Erythroblast (primary cell): ENCODE data around the gene FZD8.

Experiments
- DNase-seq, 2 experiments: peaks; one replicate each; lab custom pipeline; 2025; lab: John Stamatoyannopoulos, UW
- GATA1 ChIP-seq: IDR thresholded peaks from 2 replicates; pipeline ENCODE4 v1.6.1; 2011; ENCODE audit warnings: low read depth, mild to moderate bottlenecking, control low read depth, low read length, moderate library complexity
- POLR2A ChIP-seq: IDR thresholded peaks from 2 replicates; pipeline ENCODE4 v1.6.1; 2011; ENCODE audit warnings: mild to moderate bottlenecking, low read length

The FZD8 gene

DNA sequence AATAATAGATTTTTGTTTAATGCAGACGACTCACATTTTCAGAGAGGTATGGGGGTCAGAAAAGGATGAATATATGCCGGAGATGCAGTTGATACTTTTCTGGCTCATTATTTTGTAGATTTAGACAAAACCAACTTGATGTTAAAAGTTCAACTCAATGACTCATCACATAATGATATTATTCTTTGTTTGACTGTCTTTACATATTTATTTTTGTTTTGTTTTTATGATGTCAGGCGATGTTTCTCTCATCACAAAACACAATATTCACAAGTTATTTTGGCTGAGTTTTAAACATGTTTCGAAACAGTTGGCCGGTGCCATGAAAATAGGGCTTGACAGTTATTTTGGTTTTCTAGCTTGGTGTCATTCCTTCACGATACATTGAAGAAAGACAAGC is 35.7 kb downstream of the FZD8 start:
- no peak for TF ChIP-seq POLR2A
- no peak for TF ChIP-seq GATA1
- no peak for DNase-seq

DNA sequence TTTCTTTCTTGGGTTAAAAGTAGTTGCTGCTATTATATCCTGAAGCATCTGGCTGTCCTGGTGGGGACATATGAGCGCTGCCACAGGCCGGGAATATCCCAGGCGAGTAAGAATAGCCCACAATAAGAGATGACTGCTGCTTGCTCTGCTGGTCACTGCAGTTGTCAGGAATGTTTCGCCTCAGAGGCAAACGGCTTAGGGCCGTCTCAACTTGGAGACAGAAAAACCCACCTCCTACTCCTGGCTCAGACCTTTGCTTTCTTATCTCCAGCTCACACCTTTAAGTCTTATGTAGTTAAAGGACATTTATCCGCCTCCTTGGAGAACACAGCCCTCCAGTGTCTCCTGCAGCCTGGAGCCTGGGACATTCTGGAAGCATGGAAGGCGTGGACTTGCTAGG is 36.9 kb downstream of the FZD8 start, which contains the start of gene GJD4:
TSS of gene GJD4 (plus strand) at position 151 of the 400 bp plus-strand sequence. CDS start at position 378, 227 bp downstream.
- TF ChIP-seq POLR2A (no peak), GATA1 (no peak)

DNA sequence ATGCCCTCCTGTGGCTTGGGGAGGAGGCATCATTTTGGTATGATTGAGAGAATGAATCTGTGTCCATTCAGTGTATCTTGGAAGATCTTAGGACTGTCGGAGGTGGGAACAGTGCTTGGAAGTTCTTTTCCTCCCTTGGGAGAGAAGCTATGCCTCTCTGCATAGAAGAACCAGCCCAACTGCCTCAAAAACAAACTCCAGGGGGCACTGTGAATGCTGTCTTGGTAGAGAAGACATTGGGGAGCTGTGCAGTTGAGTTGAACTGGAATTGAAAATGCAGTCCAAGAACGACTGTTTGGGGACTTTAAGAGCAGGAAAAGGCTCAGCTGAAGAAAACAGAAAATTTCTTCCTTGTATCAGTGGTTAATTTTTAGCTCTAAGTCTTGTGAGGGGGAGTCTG is 41.9 kb downstream of the FZD8 start:
- DNase-seq, result no peak

More for the DNA sequence above, 36.9 kb downstream of the FZD8 start, which contains the start of gene GJD4:
- DNase-seq, result no peak

DNA sequence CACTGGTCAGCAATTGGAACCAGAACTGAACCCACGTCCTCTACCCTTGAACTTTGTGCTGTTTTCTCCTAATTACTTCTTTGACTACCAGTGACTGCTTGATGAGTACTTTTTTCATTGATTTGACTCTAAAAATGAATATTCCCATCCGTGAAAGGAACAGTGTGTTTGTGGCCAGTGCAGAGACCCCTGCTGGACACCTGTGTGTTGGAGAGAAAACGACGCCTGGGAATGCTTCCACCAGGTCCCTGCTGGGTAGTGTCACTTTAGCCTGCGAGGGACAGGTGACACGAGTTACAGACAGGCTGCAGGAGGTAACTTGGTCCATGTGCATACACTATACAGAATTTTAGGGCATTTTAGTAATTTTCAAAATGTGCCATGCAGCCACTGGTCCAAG is 43.7 kb downstream of the FZD8 start:
- TF ChIP-seq POLR2A (no peak), GATA1 (no peak)
- DNase-seq, result peak in 1 of 2 experiments; percentile 8

More for the DNA sequence above, 41.9 kb downstream of the FZD8 start:
- TF ChIP-seq POLR2A (no peak), GATA1 (no peak)

DNA sequence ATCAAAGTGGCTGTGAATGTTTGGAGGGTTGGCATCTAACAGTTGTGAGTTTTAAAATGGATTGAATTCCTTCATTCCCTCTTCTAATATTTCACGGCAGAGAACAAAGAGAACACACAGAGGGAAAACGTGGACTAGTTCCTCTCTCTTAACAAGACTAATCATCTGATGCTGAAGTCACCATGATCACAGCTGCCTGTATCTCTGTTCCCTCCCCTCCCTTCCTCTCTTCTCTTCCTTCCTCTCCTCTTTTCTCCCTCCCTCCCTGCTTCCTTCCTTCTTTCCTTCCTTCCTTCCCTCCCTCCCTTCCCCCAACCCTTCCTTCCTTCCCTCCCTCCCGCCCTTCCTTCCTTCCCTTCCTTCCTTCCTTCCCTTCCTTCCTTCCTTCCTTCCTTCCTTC is 47.0 kb downstream of the FZD8 start:
- no peak for DNase-seq
- no peak for TF ChIP-seq POLR2A
- no peak for TF ChIP-seq GATA1

DNA sequence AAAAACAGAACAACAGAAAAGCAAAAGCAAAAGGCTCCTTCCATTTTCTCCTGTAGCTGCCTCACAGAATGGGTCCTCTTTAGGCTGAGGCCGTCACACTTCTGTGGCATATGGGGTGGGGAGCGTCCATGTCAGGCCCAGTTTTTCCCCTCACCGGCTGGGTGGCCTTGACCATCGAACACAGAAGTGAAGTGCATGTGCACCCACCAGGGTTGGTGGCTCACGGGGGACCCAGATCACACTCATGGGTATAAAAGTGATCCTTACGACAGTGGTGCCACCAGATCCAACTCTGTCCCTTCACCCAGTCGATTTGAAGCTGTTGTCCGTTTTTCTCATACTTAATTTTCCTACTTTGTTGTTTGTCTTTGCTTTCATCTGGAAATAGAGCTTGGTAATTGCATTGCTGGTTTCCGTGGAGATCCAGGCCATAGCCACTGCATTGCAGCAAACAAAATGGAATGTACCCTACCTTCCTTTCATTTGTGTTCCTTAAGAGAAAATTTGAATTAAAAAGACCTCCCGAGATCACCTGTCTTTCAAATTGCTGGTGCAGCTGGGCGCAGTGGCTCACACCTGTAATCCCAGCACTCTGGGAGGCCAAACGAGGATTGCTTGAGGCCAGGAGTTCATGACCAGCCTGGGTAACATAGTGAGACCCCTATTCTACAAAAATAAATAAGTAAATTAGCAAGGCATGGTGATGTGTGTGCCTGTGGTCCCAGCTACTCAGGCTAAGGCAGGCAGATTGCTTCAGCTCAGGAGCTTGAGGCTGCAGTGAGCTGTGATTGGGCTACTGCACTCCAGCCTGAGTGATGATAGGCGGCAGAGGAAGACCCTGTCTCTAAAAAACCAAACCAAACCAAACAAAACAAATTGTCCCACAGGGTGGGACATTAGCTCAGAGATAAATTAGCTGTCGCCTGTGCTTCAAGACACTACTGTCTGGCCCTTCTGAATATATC is 47.7 kb downstream of the FZD8 start:
- DNase-seq, result no peak
- TF ChIP-seq GATA1 (no peak), POLR2A (no peak)

DNA sequence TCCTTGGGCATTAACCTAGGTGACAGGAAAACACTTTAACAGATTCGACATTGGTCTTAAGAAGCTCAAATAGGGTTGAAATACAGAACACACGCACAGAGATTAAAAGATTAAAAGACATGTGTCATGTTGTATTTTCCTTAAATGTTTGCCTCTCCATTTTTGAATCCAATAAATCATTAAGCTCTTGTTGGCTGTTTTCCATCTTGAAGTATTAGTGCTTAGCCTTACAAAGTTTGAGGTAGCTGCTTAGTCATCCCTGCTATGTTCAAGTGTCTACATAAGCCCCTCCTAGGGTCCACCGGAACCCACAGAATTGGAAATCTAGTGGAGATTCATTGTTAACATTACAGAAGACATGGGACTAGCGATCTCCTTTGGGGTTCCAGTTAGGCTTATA is 49.7 kb downstream of the FZD8 start:
- no peak for DNase-seq
- no peak for TF ChIP-seq POLR2A
- TF ChIP-seq GATA1, result no peak

DNA sequence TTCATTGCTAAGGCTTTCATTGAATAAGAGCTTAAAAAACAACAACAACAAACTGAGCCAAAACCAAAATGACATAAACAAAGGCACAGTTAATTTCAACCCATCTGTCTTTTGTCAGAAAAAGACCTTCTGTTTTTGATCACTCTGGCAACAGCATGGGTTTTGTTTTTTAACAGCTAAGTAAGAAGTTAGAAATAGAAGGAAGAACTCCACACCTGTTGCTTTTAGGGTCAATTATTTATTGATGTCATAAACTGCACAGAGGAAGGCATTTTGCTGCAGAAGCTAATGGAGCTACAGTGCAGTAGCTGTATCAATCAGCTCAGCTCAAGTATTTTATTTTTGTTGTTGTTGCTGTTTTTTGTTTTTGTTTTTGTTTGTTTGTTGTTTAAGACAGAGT is 53.3 kb downstream of the FZD8 start:
- DNase-seq, result no peak
- no peak for TF ChIP-seq GATA1
